H1 (cell line): ENCODE results near the gene MAGOH. TPM values are rescaled to one million over a fixed set of nuclear protein-coding genes. Genes with fewer than 3 reads are reported as not detected.
A peak's percentile ranks its signal among the peaks of the same experiment; 100 is the strongest.

ENCODE experiments used
- CHD7 ChIP-seq: fragments of 300-600 bp; sonication (generic); IDR thresholded peaks from 2 replicates; pipeline ENCODE4 v1.7.1; 2012; ENCODE audit warnings: low read length, moderate library complexity, mild to moderate bottlenecking, inconsistent platforms; ENCODE audit not compliant: insufficient replicate concordance
- GABPA ChIP-seq: IDR thresholded peaks from 2 replicates; pipeline ENCODE4 v1.6.1; 2011; ENCODE audit warnings: mild to moderate bottlenecking, low read length, moderate library complexity, borderline replicate concordance; ENCODE audit not compliant: insufficient read depth
- SAP30 ChIP-seq: fragments of 300-600 bp; sonication (generic); IDR thresholded peaks from 2 replicates; pipeline ENCODE4 v1.7.1; 2012; ENCODE audit warnings: low read length, moderate library complexity, mild to moderate bottlenecking, inconsistent platforms; ENCODE audit not compliant: insufficient read depth, insufficient replicate concordance
- YY1 ChIP-seq: IDR thresholded peaks from 2 replicates; pipeline ENCODE4 v1.6.1; 2011; ENCODE audit warnings: low read depth, mild to moderate bottlenecking, low read length
- polyA plus RNA-seq, 7 experiments: library from polyadenylated mRNA; depleted of rRNA in 3 of 7; stranded (reverse) in 5 of 7; unstranded in 2 of 7; fragments of >200 nt in 5 of 7; fragments of 200-250 nt in 2 of 7; gene quantifications; 1 replicate in 5 of 7; 2 replicates in 1 of 7; 4 replicates in 1 of 7; pipeline versions ENCODE4 v1.2.1 to v1.2.3, GENCODE V29; 2011 to 2013; ENCODE audit warnings: missing spikeins in 2 of 7, mixed read lengths in 2 of 7
- total RNA-seq: library from RNA; stranded (reverse); fragmentation: NEBNext Ultra II Directional; extraction: Animal tissue kit (Norgen Biotek cat#: 25700); gene quantifications from 2 replicates; pipeline ENCODE4 v1.2.1, GENCODE V29; 2021
- TF ChIP-seq, protein P1 (sequence below), 3 experiments: IDR thresholded peaks; 1 replicate in 2 of 3; 2 replicates in 1 of 3; pipeline versions ENCODE4 v1.5.1 to v1.6.1; 2011; ENCODE audit warnings: low read length in 3 of 3, mild to moderate bottlenecking in 3 of 3, inconsistent platforms in 2 of 3, low read depth in 1 of 3, moderate library complexity in 1 of 3; ENCODE audit not compliant: insufficient read depth in 1 of 3; ENCODE audit errors: control extremely low read depth in 1 of 3
- TF ChIP-seq, protein P2 (sequence below): IDR thresholded peaks from 2 replicates; pipeline ENCODE4 v1.6.1; 2012; ENCODE audit warnings: inconsistent platforms

MAGOH gene
- total and polyA plus RNA-seq, 2 of the 8 experiments (the other 6 are each of a cell fraction or from before 2014, with no cell fraction given): 46.9 to 74.3 TPM

GRCh38 chr1:53196485-53197290 lies 41.6 kb downstream of the MAGOH start, which contains the start of gene CPT2 (continued):
- no peak for TF ChIP-seq CHD7
- TF ChIP-seq YY1: peak; percentile 48; the same call in 1 of the 2 replicates
- peak; percentile 82; the same call in 1 of the 2 replicates for TF ChIP-seq GABPA
- TF ChIP-seq, protein P1, sequence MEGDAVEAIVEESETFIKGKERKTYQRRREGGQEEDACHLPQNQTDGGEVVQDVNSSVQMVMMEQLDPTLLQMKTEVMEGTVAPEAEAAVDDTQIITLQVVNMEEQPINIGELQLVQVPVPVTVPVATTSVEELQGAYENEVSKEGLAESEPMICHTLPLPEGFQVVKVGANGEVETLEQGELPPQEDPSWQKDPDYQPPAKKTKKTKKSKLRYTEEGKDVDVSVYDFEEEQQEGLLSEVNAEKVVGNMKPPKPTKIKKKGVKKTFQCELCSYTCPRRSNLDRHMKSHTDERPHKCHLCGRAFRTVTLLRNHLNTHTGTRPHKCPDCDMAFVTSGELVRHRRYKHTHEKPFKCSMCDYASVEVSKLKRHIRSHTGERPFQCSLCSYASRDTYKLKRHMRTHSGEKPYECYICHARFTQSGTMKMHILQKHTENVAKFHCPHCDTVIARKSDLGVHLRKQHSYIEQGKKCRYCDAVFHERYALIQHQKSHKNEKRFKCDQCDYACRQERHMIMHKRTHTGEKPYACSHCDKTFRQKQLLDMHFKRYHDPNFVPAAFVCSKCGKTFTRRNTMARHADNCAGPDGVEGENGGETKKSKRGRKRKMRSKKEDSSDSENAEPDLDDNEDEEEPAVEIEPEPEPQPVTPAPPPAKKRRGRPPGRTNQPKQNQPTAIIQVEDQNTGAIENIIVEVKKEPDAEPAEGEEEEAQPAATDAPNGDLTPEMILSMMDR (IDR thresholded peaks at IDR 0.05; ENCODE audit: control extremely low read depth in 1 of 3, insufficient read depth in 1 of 3, low read depth in 1 of 3, low read length in 3 of 3): 0 out of 4 replicates have a peak, but pooled peaks of 1 of the 3 experiments have one; percentile 12
- TF ChIP-seq, protein P2, sequence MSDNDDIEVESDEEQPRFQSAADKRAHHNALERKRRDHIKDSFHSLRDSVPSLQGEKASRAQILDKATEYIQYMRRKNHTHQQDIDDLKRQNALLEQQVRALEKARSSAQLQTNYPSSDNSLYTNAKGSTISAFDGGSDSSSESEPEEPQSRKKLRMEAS: peak; percentile 40; the same call in 1 of the 2 replicates
- TF ChIP-seq SAP30: no peak
